NCI-H2107 treated with DMSO at 0.1 percent for 48 hours (cell line): ENCODE measurements around the gene MOXD1.
A peak's percentile ranks its signal among the peaks of the same experiment; 100 is the strongest.

ENCODE experiments used
- DNase-seq: peaks from one replicate; lab custom pipeline; 2025; ENCODE audit not compliant: unreplicated experiment; lab: John Stamatoyannopoulos, UW

MOXD1 gene

DNA sequence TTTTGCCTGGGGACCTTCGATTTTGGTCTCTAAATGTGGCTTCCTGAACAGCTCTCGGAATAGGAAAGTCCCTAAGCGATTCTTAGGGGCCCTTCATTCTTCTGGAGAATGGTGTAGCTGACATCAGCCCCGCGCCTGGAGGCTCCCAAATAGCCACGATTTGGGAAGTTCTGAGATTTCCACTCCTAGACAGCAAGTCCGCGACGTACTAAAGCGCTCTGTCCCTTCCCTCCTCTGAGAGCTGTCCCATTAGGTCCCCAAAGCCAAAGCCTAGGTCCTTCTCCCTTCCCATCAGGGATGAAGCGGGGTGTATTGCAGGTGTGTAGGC is 756 bp downstream of the MOXD1 start:
- no peak for DNase-seq

GRCh38 chr6:132399376-132400074 is 1.8 kb downstream of the MOXD1 start:
- DNase-seq, result no peak

- no peak for DNase-seq
Measured at GRCh38 chr6:132395015-132395597, 6.2 kb downstream of the MOXD1 start.

DNA sequence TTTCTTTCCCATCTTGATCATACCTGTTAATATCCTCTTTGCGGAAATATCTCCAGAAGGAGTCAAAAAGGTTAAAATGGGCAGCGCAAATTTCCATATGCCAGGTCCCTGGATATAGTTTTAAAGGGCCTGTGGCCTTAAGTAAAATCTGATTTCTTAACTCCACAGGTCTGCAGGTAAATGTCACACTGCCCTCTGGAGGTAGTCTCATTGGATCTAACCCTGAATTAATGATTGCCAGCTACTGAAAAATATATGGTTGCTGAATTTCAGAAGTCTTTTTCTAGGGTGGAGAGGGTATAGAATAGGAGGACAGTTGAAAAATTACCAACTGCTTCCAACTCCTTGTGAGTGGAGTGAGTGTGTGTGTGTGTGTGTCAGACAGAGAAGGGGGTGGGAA is 8.5 kb downstream of the MOXD1 start:
- DNase-seq, result no peak

GRCh38 chr6:132392270-132392646 is 9.0 kb downstream of the MOXD1 start:
- no peak for DNase-seq

DNA sequence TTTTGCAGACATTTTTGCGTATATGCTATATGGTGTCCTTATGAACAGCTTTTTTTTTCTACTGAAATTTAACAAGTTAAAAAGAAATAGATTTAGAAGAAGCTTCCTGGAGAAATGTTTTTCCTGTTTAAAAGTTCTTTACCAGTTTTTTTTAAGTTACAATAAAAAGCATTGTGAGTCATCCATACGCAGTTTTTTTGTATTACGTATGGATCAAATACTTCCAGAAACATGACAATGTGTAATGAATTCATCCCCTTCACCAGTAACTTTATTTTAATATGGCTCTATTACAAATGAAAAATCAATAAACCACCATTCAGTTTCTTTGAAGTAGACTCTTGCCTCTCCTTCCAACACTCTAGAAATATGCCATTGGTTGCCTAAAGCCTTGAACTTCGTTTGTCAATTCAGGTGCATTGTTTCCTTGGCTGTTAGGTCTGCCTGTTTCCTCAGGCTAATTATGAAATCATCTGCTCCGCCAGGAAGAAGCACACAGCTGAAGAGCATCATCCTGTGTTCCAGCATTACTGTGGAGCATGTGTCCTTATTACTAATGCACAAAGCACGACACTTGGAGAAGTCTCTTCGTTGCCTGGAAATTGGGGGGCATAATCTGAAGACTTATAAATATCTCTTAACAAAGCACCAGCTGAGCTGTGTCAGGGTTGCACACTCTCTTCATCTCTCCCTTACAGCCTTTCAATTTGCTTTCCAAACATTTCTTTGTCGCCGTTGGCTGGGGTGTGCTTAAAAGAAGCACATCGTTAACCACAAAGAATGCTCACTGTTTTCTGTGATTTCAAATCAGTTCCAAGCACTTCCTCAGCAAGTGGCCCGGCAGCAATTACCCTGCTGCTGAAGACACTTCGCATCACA is 9.6 kb downstream of the MOXD1 start:
- DNase-seq, result peak; percentile 45

DNA sequence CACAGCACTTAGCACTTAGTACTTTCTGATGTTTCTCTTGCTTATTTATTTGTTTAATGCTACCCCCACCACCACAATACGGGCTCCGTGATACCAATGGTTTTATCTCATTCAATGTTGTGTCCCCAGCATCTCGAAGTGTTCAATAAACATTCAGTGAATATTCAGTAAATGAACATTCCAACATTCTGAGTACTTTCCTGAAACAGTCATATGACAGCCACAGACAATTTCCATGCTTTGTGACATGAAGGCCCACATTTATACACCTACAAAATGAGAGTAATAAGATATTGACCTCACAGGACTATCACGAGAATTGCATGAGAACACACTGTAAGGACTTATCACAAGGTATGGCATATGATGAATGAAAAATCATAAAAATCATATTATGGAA is 10.8 kb downstream of the MOXD1 start:
- no peak for DNase-seq

- no peak for DNase-seq
Measured at GRCh38 chr6:132390017-132390416, 11.3 kb downstream of the MOXD1 start.

DNA sequence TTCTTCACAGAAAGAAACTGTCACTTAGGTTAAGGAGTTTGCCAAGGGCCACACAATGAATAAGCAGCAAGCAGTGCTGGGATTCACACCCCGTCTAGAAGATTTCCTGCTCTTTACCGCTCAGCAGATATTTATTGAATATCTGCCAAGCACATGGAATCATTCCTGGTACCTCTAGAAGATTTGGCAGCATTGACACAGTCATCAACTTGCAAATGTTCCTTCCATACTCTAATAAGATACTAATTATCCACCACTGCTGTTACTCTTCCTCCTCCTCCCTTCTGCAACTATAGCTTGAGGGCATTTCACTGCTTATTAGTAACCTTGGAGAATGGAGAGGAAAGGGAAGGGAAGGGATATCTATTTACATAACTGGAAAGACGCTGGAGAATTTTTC is 13.0 kb downstream of the MOXD1 start:
- DNase-seq, result no peak

- DNase-seq, result no peak
Measured at GRCh38 chr6:132382630-132383175, 18.6 kb downstream of the MOXD1 start.

DNA sequence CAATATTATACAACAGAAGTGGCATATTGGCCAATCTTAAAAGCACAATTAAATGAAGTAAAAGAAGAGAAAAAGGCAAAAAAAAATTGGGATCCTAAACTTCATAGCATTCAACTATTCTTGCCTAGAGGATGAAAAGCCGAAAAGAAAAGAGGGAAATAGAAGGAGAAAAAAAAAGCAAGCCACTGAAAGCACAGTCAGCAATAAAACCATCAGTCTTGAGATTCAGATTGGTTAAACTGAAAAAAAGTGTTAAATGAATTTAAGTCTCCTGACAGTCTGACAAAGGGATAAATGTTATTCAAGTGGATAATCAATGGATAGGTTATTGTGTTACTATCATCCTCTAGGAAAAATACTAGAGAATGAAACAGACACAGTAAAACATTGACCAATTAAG is 19.9 kb downstream of the MOXD1 start:
- no peak for DNase-seq

- no peak for DNase-seq
Measured at GRCh38 chr6:132380358-132381029, 20.8 kb downstream of the MOXD1 start.

GRCh38 chr6:132369526-132369925 is 31.7 kb downstream of the MOXD1 start:
- DNase-seq, result no peak

- DNase-seq, result no peak
Measured at GRCh38 chr6:132368916-132369481, 32.3 kb downstream of the MOXD1 start.

DNA sequence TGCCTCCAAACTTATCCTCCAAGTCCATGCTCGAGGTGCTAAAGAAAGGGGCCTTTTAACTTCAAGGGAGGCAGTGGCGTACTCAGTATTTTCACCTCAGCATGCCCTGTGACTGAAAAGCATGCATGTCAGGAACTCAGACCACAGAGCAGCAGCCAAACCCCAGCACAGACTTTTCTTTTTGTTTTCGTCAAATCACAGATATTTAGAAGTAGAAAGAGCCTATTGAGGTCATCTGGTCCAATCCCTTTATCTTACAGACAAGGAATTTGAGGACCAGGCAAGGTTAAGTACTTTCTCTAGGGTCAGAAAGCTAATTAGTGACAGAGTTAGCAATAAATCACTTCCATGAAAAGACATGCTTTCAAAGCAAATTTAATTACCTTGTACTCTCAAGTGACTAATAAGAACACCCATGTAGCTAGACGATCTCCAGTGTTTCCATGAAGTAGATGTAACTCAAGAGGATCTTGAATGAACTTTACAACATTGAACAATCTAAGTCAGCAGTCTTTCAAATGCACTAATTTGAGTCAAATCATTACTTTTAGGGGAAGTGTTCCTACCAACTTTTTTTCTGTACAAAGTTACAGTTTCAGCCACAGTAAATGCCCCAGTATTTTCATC is 35.9 kb downstream of the MOXD1 start:
- no peak for DNase-seq

DNA sequence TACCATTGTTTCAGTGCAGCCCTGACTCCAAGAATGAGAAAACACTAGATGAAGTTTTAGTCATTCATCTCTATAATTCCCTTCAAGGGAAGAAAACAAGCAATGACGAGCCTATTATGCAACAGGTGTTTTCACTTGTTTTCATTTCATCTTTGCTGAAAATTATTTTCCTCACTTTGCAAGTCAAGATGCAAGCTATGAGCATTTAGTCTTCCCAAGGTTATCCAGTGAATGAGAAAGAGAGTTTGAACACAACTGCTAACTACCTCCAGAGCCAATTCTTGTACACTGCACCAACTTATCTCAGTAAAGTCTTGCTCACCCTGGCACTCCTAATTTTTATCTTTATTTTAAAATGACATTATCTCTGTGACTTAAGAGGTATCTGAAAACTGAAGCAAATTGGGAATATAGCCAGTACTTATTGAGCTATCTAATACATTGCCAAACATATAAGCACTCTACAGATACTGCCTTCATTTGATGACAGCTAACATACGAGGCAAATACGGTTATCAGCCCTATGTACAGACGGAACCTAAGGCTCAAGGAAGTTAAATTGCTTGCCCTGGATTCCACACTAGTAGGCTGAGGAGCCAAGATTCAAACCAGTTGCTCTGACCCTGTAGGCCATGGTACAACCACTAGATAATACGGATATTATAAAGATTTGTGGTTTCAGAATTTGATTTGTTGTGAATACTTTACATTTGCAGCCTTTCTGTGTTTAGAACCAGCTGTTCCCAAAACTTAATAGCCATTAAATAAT is 36.8 kb downstream of the MOXD1 start:
- DNase-seq, result no peak

DNA sequence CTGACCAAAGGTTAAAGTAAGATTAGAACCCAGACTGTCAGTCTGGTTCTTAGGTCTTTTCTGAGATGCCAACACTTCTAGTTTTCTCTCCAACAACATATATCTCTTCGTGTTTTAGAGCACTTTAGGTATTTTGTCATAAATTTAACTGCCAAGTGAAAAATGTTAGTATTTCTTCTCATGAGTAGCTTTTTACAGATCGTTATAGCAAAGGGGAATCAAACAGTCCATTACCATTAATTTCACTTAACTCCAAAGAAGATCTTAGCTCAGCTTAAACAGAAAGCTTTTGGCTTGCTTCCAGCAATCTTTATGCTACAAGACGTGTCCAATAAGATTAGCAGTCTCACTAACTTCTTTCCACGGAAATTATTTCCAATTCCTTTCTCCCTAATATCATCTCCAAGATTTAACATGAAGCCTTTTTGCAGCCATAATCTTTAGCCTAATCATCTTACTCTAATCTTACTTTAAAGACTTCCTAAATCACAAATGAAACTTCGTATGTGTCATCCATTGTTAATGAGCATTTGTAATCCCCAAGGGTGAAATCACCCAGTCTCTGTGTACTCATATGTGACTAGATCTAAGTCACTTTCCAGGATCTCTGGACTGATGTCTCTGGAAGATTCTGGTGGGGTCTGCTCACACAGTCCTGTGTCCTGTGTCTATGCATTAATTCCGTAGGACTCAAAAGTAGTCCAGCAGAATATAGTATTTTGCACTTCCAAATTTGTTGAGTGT is 38.7 kb downstream of the MOXD1 start:
- no peak for DNase-seq

DNA sequence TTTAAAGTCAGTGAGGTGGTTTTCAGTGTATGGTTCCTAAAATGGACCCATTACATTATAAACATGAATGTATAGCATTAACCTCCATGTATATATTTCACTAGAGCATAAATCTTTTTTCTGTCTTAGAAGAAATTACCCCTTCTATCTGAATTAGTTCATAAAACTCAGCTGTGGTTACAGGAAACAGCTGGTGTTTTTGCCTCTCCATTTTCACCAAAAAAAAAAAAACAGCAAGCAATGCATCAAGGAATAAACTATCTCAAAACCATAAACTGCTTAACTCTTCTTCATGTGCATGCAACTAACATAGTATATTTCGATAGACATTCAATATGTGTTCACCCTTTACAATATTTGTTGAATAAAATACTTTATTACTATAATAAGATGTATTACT is 40.2 kb downstream of the MOXD1 start:
- DNase-seq, result no peak

DNA sequence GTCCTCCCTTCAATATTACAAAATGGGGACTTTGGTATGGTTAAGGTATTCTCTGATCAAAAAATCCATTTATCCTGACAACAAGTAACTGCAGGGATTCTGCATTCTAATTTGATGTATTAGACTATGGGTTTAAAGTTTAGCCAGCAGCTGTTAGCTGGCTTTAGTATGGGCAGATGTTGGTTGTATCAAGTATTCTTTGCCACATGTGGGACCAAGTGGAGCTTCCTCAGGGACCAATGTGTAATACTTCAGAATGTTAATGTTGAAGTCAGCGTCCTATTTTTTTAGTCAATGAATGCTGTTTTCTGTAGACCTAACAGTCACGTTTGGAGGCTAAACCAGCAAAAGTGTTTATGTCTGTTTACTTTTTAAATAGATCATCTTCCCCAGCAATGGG is 41.4 kb downstream of the MOXD1 start:
- DNase-seq, result no peak
